HG03521 (cell line): ENCODE data around the gene MYL7.
"Not testable (repeated sequence)": the region's sequence is repeated elsewhere in the genome, so short reads cannot be mapped to it uniquely, and the experiment has no call there.

Source experiments
- ATAC-seq: cut with Tn5 transposase; IDR thresholded peaks from one replicate; pipeline ENCODE4 v1.9.1; 2021; ENCODE audit warnings: mild to moderate bottlenecking, moderate library complexity; ENCODE audit not compliant: unreplicated experiment

The MYL7 gene

GRCh38 chr7:44141221-44141850 lies at the start of gene MYL7:
TSS of gene MYL7 (minus strand) at chr7:44141332. CDS start at chr7:44141305, 27 bp downstream.
- ATAC-seq: no peak

- ATAC-seq: no peak
Measured at GRCh38 chr7:44189993-44190872, 49.1 kb upstream of the MYL7 start.

- no peak for ATAC-seq
Measured at GRCh38 chr7:44189286-44189992, 48.3 kb upstream of the MYL7 start, which contains the start of gene GCK. TSS of gene GCK (minus strand) at chr7:44189439. CDS start at chr7:44188953, 486 bp downstream.

GRCh38 chr7:44188480-44189225 lies 47.5 kb upstream of the MYL7 start:
- ATAC-seq: no peak

- ATAC-seq: no peak
Measured at GRCh38 chr7:44187636-44188416, 46.7 kb upstream of the MYL7 start.

- no peak for ATAC-seq
Measured at GRCh38 chr7:44186736-44187135, 45.6 kb upstream of the MYL7 start.

GRCh38 chr7:44185729-44186128 lies 44.6 kb upstream of the MYL7 start:
- no peak for ATAC-seq

GRCh38 chr7:44184873-44185446 lies 43.8 kb upstream of the MYL7 start:
- no peak for ATAC-seq

- ATAC-seq: no peak
Measured at GRCh38 chr7:44184206-44184872, 43.2 kb upstream of the MYL7 start.

- no peak for ATAC-seq
Measured at GRCh38 chr7:44183386-44183785, 42.3 kb upstream of the MYL7 start.

GRCh38 chr7:44182827-44183226 lies 41.7 kb upstream of the MYL7 start:
- ATAC-seq: no peak

GRCh38 chr7:44180631-44181030 lies 39.5 kb upstream of the MYL7 start:
- ATAC-seq: no peak

- ATAC-seq: no peak
Measured at GRCh38 chr7:44177570-44178131, 36.5 kb upstream of the MYL7 start.

GRCh38 chr7:44176486-44176885 lies 35.4 kb upstream of the MYL7 start:
- ATAC-seq: no peak

- ATAC-seq: no peak
Measured at GRCh38 chr7:44175730-44176129, 34.6 kb upstream of the MYL7 start.

GRCh38 chr7:44174694-44174948 lies 33.5 kb upstream of the MYL7 start:
- ATAC-seq: not testable (repeated sequence)

- no peak for ATAC-seq
Measured at GRCh38 chr7:44173911-44174693, 33.0 kb upstream of the MYL7 start.

- no peak for ATAC-seq
Measured at GRCh38 chr7:44172803-44173424, 31.8 kb upstream of the MYL7 start.
